Activated CD4-positive, alpha-beta T cell treated with anti-CD3 and anti-CD28 coated beads for 1 hour (primary cell): ENCODE measurements around the gene ST3GAL6.

Experiments
- DNase-seq: peaks from one replicate; pipeline ENCODE4 v3.0.0-alpha.2; 2020

The ST3GAL6 gene

DNA sequence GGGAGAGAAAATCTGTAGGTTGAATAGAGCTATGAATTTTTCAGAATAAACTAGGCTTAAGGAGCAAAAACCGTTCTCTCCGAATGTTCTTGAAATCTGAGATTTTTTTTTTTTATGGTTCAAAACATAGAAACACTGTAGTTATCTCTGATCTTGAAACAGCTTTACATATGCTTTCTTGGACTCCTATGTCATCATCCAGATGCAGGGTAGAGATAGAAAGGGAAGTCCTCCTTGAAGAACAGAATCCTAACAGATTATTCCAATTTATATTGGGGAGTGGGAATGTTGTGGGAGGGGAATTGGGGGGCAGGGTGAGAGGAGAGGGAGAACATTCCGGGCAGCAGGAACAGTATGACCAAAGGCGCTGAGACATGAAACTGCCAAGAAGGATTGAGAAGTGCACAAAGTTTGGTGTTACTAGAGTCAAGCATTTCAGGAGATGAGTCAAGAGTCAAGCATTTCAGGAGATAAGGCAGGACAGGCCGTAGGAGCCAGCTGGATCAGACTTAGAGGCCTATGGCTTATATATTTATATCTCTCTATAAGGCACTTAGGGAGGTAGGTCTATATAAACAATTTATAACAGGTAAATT, 21.9 kb upstream of the ST3GAL6 start:
- DNase-seq = no peak

GRCh38 chr3:98743071-98743470, 20.1 kb upstream of the ST3GAL6 start:
- DNase-seq = no peak

- no peak for DNase-seq
These were observed 18.9 kb upstream of the ST3GAL6 start for GRCh38 chr3:98744283-98744682.

- DNase-seq = no peak
These were observed 17.4 kb upstream of the ST3GAL6 start for GRCh38 chr3:98745718-98746117.

DNA sequence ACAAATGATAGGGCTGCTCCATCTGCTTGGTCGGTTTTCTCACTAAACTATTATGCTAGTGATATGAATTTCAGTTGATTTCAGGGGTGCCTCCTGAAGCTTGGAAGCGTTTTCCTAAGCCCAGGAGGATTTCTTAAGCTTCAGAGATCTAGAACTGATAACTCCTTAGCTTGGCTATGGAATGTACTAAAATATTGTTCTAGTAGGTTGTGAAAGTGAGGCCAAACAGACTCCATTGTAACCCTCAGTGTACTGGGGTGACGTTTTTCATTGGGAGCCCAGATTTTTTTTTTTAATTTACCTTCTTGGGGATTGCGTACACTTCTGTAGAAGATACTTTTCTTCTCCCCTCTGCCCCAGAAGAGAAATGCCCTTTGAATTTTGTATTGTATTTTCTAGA, 17.0 kb upstream of the ST3GAL6 start:
- no peak for DNase-seq

- no peak for DNase-seq
These were observed 16.3 kb upstream of the ST3GAL6 start for GRCh38 chr3:98746882-98747281.

DNA sequence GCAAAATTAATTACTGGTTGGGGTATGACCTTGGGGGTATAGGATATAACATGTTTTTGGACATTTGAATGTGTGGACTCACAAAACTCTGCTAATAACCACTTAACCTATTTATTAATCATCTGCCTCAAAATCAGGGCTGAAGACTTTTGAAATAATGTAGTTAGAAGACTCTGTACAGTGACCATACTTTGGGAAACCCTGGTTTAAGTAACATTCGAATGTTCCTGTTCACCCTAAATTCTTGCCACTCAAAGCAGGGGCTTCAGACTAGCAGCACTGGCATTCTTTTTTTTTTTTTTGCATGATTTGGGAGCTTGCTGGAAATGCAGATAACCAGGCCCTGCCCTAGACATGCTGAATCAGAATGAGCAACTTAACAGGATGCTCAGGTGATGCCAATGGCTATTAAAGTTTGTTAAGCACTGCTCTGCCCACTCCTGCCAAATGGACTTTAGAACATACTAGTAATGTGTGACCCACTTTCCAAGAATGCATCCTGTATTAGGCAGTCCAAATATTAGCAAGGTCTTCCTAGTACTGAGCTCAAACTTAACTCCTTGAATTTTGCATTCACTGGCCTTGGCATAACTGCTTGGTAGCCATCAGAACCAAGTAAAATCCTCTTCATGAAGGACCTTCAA, 12.7 kb upstream of the ST3GAL6 start:
- no peak for DNase-seq

- no peak for DNase-seq
These were observed 8.7 kb upstream of the ST3GAL6 start for GRCh38 chr3:98754483-98754882.

DNA sequence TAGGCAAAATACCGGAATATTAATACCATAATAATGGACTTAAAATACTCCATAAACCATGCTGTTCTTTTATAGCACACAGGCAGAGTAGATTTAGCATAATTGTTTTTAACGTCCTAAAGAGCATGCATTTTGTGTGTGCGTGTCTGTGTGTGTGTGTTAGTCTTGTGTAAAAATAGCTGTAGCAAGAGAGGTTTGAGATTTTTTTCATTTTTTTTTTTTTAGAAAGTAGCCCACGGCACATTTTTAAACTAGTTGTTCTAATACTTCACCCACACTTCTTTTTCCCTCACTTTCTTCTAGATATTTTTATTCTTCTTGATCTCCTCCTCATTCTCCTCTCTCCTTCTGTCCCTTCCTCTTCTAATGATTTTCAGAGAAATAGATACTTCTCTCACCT, 7.5 kb upstream of the ST3GAL6 start:
- DNase-seq = no peak

GRCh38 chr3:98759629-98760028, 3.5 kb upstream of the ST3GAL6 start:
- DNase-seq = no peak

DNA sequence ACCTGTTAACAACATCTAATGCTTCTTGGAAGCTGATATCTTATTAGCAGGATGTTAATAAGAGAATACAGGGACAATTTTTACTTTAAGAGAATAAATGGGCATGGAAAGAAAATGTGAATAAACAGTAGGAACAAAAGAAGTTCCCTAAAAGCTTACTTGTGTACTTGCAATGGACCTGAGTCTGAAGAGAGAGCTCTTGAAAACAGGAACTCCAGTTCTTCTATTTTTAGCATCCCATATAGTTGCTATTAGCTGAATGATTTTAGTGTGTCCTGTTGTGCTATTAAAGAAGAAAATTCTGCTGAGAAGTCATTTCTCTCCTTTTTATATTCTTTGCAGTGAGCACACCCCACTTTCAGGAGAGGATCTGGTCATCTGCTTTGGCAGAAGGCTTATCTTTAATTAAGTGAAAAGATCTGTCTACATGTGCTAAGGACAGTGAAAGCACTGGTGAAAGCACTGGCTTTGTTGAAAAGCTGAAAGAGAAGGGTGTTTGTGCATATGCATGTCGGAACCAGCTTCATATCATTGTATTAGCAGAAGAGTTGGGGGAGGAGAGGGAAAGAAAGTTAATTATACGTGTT, 1.4 kb upstream of the ST3GAL6 start:
- DNase-seq = no peak

- no peak for DNase-seq
These were observed 779 bp downstream of the ST3GAL6 start for GRCh38 chr3:98763819-98764418.

DNA sequence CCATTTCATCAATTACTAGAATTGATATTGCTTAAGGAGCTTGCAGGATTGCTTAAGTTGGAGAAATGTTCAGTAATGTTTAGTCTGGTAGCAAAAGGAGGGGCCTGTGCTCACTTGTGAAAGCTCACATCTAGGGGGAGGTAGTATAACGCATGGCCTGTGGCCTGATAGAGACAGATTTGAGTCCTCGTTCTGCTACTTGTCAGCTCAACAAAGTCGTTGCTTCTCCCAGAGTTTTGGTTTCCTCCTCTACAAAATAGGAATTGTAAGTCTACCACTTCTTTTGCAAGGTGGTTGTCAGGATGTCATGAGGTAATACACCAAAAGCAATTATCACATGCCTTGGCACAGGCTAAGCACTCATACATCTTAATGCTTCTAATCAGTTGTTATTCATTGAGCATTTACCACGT, 1.3 kb downstream of the ST3GAL6 start:
- no peak for DNase-seq

DNA sequence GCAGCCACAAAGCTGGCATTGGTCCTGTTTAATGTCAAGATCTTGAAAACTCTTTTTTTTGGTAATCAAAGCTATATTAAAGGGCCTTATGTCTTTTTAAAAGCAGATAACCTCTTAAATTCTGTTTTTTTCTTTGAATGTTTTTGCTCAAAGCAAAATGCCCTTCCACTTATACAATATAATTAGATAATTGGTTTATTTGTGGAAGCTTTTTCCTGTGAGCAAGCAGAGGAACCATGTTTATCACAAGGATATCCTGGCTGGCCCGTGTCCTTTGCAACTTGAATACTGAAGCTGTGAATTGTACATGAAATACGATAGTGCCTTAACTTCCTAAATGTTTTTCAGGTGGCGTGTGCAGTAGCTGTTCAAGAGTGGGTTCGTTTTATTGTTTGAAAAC, 2.6 kb downstream of the ST3GAL6 start:
- no peak for DNase-seq

DNA sequence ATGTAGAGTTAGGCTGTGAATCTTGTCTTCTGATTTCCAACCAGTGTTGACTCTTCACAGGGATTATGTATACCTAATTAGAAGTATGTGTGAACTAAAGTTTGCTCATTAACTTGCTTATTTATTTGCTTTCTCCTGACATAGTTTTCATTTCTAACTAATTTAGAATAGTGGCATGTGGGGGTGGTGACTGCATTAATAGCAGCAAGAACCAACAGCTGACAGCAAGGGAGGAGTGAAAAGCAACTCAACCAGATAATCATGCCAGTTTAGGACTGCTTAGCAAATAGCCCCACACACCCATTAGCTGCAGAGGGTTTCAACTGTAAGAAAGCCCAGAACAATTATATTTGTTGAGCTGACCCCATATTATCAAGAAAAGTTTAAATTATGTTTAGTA, 3.8 kb downstream of the ST3GAL6 start:
- DNase-seq = no peak

DNA sequence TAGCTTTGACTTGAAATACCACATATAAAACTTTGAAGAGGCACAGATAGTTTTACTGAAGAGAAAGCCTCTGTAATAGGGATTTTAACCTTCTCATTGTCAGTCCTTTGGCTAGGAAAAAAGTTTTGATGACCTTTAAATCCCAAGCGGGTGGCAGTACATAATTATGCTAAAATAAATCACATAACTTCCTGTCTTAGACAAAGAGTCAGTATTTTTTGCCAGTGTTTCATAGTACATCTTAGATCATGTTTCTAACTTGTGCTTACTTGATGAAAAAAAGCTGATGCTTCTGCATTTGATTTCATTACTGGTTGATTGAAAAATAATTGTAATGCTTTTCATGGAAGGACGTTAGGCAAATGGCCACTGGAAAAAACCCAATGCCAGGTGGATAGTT, 5.8 kb downstream of the ST3GAL6 start:
- no peak for DNase-seq

GRCh38 chr3:98769448-98769847, 6.3 kb downstream of the ST3GAL6 start:
- DNase-seq = no peak

- DNase-seq = no peak
These were observed 7.3 kb downstream of the ST3GAL6 start for GRCh38 chr3:98770261-98771039.

DNA sequence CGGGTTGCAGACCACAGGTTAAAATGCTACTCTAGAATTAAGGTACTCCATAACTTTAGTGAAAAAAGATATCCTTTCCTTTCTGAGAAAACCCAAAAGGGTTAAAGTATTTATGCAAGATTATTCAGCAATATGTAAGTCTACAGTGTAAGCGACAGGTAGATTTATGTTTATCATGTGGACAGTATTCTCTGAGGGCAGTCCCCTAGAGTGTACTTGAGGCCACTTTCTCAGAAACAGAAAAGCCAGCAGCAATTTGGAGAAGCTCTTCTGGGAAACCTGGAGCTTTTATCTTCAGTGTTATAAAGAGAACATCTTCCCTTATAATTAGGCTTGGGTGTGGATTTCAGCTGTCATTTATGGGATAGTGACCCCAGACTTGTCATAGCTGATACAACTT, 8.9 kb downstream of the ST3GAL6 start:
- no peak for DNase-seq

DNA sequence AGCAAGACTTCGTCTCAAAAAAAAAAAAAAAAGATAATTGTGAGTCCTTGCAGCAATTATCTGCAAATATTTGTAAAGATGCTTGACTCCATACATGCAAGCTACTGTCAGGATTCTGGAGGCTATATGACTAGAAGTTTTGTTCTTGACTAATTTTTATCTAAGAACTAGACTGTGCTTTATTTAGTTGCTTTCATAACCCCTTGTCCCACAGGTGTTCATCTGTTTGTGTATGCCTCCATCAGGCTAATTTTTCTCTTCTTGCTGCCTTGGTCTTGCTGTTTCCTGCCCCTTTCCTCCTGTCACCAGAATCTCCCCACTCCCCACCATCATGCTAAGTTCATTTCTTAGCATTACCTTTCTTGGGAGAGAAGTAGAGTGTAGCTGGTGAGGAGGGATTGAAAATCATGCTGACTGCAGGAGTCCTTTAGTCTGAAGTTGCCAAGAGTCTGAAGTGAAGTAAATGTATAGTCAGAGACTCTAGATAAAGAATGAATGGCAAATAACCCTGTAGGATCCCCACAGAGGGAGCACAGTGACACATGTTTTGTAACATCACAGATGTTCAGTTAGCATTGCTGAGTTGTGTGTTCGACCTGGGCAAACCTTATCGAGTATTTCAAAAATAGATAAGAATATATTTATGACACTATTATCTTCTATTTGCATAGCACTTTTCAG, 12.5 kb downstream of the ST3GAL6 start:
- DNase-seq = no peak

DNA sequence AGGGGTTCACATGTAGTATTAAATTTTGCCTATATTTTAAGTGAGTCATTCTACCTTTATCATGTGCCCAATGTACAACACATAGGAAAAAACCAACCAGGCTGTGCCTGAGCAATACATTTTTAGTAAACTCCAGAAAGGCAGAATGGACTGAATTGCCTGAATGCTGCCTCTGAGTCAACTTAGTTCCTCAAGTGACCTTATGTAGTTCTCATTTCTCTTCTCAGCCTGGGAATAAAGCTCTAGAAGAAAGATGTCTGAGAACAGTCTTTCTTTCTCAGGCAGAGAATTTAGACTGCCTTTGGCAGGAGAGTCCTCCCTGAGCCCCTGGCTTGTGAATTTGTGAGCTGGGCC, 13.0 kb downstream of the ST3GAL6 start:
- DNase-seq = no peak

DNA sequence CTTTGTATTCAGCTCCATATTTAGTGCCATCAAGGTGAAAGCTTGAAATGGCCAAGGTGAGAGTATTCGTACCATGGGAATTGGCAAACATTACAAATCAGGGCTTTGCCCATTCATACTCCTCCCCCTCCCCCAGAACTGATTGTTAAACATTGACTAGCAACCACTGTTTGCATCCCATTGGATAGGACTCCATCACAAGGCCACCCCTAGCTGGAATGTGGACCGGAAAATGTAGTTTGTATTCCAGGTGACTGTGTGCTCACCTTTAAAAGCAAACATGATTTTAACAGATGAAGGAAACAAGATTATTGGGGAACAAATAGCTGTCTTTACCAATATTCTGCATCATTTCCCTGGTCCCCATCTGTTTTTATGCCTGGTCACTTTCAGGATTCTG, 14.1 kb downstream of the ST3GAL6 start:
- DNase-seq = no peak

GRCh38 chr3:98777801-98778220, 14.7 kb downstream of the ST3GAL6 start:
- no peak for DNase-seq
